IPS DF 19.7 (cell line): ENCODE measurements around the gene NANOS1.

ENCODE experiments used
- DNase-seq: peaks from one replicate; pipeline ENCODE4 v3.0.0-alpha.2; 2013; ENCODE audit warnings: low read depth, low spot score

The NANOS1 gene, protein sequence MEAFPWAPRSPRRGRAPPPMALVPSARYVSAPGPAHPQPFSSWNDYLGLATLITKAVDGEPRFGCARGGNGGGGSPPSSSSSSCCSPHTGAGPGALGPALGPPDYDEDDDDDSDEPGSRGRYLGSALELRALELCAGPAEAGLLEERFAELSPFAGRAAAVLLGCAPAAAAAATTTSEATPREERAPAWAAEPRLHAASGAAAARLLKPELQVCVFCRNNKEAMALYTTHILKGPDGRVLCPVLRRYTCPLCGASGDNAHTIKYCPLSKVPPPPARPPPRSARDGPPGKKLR

DNA sequence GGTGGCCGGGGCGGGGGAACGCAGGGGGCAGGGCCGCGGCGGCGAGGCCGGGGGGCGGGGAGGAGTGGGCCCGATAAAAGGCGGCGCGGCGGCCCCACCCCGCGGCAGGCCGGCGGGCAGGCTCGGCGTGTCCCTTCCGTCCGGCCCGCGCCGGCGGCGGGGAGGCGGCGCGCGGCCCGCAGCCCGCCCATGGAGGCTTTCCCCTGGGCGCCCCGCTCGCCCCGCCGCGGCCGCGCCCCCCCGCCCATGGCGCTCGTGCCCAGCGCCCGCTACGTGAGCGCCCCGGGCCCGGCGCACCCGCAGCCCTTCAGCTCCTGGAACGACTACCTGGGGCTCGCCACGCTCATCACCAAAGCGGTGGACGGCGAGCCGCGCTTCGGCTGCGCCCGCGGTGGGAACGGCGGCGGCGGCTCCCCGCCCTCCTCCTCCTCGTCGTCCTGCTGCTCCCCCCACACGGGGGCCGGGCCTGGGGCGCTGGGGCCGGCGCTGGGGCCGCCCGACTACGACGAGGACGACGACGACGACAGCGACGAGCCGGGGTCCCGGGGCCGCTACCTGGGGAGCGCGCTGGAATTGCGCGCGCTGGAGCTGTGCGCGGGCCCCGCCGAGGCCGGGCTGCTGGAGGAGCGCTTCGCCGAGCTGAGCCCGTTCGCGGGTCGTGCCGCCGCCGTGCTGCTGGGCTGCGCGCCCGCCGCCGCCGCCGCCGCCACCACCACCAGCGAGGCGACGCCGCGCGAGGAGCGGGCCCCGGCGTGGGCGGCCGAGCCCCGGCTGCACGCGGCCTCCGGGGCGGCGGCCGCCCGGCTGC is at the start of gene NANOS1:
TSS of gene NANOS1 (plus strand) at position 102 of the 808 bp plus-strand sequence. CDS start at position 190, 88 bp downstream.
- DNase-seq, result no peak

DNA sequence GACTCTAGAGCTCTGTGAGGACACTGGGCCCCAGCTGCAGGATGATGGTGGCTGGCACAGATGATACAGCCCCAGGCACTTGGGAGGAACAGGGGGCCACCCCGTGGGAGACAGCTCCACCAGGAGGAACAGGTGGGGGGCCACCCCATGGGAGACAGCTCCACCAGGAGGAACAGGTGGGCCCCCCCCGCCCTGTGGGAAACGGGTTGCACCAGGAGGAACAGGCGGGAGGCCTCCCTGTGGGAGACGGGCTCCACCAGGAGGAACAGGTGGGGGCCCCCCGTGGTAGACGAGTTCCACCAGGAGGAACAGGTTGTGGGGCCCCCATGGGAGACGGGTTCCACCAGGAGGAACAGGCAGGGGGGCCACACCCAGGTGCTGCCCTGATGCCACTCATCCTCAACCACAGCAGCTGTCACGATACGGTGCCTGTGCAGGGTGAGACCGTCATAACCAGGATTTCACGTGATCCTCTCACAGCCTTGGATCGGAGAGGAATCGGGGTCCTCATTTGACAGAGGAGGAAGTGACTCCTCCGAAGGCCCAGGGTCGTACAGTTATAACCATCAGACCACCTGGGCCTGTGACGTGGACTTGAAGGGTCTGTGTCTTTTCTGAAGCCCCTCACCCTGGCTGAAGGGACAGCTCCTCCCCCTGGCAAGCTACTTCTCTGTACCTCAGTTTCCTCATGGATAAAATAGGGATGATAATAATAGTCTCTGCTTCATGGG is 49.2 kb upstream of the NANOS1 start:
- DNase-seq, result no peak

DNA sequence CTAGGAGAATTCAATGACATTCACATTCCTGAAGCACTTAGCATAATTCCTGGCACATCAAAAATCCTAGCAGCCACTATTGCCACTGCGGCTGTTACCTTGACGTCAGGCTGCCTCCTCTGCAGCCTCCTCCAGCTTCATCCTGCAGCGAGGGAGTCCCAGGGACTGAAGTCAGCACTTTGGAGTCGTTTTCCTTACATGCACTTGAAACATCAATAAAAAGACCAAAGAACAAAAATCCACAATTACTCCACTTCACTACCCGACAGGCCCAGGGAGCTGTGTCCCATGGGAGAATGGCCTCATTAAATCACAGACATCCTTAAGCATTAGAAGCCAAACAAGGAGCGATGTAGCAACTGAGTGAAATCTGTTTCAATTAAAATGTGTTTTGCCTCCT is 48.6 kb upstream of the NANOS1 start:
- no peak for DNase-seq

DNA sequence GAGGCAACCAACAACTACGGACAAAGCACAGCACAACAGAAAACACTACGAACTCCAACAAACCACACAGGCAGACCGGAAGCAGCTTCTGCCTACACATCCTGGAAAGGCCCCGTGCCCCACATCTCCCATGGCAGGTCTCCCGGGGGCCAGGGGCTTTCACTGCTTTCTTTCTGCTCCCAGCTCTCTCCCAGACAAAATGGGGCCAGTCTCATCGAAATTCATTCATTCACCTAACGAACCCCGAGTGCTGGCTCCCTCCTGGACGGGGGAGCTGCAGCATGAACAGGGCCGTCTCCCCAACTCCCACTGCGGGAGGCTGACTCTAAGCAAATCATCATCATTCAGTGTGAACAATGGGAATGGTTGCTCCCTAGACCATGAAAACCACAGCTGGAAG is 47.6 kb upstream of the NANOS1 start:
- no peak for DNase-seq

DNA sequence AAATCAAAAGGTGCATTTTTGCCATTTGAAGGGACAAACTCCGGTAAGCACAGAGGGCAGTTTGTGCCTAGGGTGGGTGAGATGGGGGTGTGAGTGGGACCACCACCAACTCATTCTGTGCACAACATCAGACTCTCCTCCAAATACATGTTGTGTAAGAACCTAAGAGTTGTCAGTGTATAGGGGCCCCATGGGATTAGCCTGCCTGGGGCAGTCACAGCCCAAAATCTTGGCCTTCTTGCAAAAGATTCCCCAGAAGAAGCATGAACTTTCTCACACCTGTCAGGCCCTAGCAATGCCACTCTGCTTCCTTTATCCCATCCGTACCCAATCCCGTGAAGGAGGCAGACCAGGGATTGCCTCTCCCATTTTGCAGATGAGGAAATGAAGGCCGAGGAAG is 47.1 kb upstream of the NANOS1 start:
- no peak for DNase-seq

DNA sequence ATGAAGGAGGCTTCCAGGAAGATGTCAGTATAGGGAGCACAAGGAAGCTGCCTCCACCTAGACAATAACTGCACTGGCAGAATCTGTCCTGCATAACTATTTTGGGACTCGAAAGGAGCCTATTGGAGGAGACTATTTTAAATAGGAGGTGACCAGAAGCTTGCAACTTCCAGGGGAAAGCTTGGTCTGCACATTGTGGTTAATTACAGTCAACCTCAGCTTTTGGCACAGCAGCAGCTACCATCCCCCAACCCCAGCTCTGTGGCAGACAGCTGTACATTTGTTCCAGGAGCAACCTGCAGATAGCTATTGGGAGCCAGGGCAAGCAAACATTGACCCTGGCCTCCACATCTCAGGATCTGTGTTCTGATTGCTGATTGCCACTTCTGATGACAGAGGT is 46.3 kb upstream of the NANOS1 start:
- no peak for DNase-seq

DNA sequence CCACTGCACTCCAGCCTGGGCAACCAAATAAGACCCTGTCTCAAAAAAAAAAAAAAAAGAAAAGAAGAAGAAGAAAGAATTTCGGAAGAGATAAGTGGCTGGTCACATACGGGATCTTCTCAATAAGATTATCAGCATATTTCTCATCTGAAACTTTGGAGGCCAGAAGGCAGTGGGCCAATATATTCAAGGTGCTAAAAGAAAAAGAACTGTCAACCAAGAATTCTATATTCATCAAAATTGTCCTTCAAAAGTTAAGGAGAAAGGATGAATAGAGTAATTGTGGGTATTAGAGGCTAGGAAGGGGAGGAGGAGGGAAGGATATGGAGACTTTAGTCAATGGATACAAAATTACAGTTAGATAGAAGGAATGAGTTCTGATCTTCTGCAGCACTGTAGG is 43.9 kb upstream of the NANOS1 start:
- no peak for DNase-seq

DNA sequence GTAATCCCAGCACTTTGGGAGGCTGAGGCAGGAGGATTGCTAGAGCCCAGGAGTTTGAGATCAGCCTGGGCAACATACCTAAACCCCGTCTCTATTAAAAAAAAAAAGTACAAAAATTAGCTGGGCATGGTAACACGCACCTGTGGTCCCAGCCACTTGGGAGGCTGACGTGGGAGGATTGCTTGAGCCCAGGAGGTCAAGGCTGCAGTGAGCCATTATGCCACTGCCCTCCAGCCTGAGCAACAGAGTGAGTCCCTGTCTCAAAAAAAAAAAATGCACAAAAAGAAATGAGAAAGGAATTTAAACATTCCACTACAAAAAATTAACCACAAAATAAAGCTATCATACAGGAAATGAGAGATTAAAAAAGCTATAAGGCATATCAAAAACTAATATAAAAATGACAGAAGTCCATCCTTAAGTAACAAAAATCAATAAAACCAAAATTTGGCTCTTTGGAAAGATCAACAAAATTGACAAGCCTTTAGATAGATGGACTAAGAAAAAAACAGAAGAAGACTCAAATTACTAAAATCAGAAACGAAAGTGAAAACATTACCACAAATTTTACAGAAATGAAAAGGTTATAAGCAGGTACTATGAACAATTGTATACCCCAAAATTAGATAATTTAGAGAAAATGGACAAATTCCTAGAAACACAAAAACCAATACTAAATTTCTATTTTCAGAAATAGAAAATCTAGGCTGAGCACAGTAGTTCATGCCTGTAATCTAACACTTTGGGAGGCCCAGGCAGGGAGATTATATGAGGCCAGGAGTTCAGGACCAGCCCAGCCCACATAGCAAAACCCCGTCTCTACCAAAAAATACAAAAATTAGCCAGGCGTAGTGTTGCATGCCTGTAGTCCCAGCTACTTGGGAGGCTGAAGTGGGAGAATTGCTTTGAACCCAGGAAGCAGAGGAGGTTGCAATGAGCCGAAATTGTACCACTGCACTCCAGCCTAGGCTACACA is 42.4 kb upstream of the NANOS1 start:
- DNase-seq, result no peak

DNA sequence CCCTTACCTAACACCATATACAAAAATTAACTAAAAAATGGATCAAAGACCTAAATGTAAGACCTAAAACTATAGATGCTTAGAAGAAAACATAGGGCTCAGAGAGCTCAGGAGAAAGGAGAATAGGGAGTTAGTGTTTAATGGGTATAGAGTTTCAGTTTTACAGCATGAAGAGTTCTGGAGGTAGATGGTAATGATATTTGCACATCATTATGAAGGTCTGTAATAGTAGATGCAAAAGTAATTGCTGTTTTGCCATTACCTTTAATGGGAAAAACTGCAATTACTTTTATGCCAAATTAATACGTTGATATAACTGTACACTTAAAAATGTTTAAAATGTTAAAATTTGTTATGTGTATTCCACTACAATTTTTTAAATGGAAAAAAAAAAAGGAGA is 39.2 kb upstream of the NANOS1 start:
- no peak for DNase-seq

DNA sequence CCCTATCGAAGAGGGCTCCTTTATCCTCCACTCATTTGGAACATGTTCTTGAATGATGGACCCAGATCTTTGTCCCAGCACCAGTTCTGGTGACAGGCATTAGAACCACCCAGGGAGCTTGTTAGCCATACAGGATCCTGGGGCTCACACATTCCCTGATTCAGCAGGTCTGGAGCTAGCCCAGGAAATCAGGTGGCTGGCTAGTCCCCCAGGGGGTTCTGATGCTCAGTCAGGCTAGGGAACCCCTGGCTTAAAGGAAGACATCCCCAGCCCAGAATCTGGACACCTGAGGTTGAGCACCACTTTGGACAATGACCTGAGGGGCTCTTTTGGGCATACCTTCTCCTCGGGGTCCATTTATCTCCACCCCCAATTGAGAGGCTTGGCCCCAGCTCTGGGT is 37.0 kb upstream of the NANOS1 start:
- DNase-seq, result no peak

DNA sequence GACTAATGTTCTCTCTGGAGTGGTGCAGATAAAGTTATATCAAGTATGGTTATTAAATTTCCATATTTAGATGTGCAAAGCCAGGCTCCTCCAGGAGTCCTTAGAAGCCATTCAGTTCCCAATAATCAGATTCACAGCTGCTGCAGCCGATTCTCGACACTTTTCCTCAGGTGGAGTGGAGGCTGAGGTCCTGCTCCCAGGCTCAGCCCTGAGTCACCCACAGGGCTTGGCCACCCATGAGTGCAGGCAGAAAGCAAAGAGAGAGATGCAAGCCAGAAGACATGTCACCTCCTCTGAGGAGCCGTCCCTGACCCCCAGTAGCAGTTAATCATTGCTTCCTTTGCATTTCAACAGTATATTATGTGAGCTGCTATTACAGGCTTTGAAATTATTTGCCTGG is 36.3 kb upstream of the NANOS1 start:
- DNase-seq, result no peak

DNA sequence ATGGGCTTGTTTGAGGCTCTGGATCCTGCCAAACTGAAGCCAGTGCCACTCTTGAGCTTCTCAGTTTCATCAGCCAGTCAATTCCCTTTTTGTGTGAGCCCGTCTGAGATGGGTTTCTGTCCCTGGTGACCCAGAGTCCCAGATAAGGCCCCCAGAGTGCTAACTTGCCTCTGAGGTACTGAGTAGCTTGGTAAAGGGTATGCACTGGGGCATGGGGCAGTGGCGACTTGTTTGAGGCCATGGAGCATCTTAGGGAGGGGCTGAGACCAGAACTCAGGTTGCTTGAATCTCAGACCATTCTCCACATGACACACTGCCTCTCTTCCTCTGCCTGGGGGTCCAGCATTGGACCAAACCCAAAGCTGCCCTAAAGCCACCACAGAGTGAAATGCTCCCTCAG is 35.2 kb upstream of the NANOS1 start:
- no peak for DNase-seq

DNA sequence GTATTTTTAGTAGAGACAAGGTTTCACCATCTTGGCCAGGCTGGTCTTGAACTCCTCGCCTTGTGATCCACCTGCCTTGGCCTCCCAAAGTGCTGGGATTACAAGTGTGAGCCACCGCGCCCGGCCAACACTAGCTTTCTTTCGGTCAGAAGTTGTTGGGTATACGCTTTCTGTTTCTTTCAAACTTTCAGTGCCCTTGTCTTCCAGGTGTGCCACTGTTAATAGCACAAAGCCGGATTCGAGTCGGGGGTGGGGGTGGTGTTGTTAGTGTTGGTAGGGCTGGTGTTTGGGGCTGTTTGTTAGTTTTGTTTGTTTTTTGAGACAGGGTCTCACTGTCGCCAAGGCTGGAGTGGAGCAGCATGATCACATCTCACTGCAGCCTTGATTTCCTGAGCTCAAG is 33.8 kb upstream of the NANOS1 start:
- no peak for DNase-seq

DNA sequence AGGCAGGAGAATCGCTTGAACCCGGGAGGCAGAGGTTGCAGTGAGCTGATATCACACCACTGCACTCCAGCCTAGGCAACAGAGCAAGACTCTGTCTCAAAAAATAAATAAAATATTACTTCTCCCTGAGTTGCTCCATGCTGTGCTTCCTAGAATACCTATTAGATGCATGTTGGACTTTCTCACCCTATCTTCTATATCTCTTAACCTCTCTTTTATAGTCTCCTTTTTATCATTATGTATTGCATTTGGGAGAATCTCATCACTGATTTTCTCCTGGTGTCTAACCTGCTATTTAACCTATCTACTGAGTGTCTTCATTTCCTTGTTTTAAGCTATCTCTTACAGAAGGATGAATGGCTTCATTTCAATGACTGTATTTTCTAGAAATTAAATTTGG is 32.1 kb upstream of the NANOS1 start:
- no peak for DNase-seq

DNA sequence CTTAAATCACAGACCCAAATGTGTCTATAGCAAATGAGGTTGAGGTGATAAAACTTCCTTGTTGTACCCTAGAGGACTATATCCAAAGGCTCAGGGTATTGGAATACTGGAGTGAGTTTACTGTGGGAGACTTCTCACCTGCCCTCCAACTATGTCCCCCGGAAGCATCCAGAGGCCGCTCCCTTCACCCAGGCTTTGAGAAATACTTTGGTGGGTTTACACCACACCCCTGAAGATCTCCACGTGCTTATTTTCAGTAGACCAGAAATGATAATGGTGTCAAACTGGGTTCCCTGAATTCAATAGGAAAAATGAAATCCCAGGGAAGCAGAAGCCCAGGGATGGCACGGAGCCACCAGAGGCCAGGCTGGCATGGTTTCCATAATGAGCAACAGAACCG is 31.3 kb upstream of the NANOS1 start:
- no peak for DNase-seq

DNA sequence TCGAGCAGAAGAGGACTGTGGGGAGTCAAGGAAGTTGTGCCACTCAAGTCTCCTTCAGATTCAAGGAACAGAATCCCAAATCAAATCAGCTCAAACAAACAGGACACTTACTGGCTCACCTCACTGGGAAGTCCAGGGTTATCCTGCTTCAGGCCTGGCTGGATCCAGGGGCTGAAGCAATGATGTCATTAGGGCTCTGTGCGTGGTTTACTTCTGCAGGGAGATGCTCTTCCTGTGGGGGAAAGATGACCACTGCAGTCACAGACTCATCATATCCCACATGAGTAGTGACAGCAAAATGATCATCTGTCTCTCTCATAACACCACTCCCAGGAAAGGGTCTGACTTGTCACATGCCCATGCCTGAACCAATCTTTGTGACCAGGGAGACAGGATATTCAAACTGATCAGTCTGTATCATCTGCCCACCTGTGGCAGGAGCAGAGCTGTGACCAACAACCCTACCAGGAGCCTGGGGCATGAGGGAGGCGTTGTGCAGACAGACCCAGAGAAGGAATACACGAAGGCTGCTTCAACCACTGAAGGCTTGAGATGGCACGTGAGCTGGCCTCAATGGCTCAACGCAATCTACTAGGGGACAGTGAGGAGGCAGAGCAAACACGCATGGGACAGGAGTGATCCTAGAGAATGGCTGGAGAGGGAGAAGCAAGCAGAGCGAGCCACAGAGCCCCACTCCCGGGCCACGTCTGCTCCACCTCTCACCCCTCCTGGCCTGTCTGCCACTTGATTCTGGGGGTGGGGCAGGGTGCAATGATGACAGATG is 27.6 kb upstream of the NANOS1 start:
- no peak for DNase-seq

DNA sequence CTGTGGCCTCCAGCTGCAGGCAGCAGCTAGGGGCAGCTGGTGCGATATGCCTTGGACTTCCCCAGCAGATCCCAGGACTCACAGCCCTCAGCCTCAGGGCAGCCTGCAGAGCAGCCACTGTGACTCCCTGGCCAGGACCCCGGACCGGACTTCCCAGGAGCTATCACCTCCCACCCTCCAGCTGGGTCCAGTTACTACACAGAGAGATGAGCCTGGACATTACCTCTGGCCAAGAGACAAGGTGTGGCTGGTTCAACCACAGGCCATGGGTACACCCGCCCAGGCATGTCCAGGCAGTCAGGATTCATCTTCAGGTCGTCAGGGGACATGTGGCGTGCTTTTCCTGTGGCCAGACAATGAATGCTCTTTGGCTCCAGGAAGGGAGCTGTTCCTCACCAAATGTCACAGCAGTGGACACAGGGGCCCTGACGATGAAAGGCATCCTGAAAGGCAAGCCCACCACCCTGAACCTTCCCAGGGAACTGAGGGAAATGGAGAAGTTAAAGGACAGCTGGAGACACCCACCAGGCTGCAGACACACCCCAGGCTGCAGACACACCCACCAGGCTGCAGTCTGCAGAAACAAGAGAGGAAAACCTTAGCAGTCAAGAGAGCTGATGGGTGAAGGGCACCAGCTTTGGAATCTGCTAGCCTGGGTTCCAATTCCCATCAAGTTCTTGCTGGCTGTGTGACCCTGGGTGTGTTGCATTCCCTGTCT is 25.8 kb upstream of the NANOS1 start:
- no peak for DNase-seq

DNA sequence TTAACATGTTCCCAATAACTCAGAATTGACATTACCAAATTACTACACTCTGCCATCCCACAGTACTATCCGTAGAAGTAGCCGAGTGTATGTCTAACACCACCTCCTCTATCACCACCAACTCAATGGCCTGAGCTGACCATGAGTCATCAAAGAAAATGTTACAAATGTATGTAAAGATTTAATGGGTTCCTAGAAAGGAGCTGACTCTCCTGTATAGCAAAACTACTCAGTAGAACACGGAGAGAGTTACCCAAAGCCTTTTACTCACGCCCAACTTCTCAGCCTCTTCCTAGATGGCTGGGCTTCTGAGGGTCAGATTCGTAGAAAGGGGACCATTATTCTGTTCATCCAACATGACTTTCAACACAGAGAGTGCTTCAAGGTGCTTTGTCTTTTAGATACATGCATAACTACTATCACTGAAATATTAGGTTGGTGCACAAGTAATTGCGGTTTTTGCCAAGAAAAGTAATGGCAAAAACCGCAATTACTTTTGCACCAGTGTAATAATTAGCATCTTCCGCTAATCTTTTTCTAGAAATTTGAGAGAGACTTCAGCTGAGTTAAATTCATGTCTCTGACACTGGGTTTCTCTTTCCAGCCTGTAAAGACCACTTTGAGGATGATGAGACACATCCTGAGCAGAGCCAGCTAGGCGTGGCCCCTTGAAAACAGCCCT is 24.0 kb upstream of the NANOS1 start:
- no peak for DNase-seq

DNA sequence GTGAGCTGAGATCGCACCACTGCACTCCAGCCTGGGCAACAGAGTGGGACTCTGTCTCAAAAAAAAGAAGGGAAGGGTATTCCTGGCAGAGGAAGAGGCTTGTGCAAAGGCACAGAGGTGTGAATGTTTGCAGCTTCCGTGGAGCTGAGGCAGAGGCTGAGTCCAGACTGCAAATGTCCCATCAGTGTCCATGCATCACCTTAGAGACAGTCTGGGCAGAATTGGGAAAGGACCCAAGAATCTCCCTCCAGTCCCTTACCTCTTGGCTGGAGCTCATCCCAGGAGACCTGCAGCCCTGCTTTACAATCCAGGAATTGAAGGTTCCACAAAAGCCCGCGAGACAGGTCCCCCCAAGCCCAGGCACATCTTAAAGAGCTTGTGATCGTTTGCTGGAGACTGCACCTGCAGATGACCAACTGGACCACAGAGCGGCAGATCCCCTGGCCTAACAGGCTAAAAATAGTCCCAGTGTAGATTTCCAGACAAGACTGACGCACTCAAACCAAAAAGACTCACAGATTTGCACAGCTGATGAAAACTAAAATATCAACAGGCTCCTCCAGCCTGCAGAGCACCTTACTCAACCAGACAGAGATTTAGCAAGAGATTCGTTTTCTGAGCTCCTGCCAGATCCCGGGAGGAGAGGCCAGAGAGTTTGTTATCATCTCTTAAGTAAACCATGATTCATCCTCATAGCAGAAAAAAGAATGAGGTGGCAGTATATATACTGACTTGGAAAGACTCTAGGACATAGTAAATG is 22.9 kb upstream of the NANOS1 start:
- no peak for DNase-seq
